DMS 273 treated with DMSO at 0.1 percent for 48 hours (cell line): ENCODE results near the gene PTEN.

Experiments
- DNase-seq: peaks from one replicate; lab custom pipeline; 2025; lab: John Stamatoyannopoulos, UW

The PTEN gene

GRCh38 chr10:87920538-87920937 lies 57.1 kb downstream of the PTEN start:
- no peak for DNase-seq

DNA sequence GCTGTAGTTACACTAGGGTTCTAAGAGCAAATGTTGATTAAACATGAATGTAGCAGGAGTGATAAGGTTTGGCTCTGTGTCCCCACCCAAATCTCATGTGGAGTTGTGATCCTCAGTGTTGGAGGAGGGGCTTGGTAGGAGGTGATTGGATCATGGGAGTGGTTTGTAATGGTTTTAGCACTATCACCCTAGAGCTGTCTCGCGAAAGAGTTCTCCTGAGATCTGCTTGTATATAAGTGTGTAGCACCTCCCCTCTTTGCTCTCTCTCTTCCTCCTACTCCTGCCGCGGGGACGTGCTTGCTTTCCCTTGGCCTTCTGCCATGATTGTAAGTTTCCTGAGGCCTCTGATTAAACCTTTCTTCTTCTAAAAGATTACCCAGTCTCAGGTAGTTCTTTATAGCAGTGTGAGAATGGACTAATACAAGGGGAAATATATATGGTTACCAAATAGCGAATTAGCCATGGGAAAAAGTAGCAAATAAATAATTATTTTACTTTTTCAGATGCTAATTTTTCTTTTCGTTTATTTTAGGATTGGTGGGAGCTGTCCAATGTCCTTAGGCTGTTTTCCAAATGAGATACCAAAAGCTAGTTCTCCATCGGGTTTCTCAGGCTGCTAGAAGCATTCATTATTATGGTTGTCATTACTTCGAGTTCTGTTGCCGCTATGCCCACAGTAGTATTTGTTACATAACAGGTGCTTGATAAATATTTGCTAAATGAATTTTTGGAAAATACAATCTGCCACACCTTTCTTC lies 58.7 kb downstream of the PTEN start:
- DNase-seq = no peak

DNA sequence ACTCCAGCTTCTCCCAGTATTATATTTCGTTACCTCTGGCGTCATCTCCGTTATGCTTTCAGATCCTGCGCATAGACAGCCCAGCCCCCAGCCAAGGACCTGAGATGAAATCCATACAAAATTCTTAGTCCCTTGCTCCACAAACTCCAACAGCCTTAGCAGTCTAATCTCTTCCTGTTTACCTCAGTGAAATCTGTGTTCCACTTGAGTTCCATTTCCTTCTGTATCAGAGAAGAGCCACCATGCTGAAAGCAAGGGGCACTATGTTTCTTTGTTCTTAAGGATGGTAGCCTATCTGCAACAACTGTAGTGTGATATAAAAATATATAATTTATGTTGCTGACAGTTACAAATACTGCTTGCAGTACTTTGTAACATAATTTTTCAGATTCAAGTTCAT lies 59.8 kb downstream of the PTEN start:
- DNase-seq = no peak

DNA sequence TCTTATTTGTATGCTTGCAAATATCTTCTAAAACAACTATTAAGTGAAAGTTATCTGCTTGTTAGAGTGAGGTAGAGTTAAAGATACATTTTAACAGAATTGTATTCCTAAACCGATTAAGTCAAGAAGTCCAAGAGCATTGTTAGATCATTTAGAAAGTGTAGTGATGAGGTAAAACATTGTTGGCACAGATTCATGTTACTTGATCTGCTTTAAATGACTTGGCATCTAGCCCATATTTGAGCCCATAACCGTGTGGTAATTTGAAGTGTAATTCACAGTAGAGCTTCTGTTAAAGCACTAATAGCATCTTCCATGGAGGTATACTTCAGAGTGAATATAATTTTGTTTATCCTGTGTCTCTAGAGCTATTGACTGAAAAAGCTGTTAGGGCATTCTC lies 62.1 kb downstream of the PTEN start:
- peak; percentile 63 for DNase-seq

GRCh38 chr10:87927091-87927490 lies 63.7 kb downstream of the PTEN start:
- DNase-seq = no peak

- DNase-seq = no peak
These were observed 65.6 kb downstream of the PTEN start for GRCh38 chr10:87928996-87929395.

DNA sequence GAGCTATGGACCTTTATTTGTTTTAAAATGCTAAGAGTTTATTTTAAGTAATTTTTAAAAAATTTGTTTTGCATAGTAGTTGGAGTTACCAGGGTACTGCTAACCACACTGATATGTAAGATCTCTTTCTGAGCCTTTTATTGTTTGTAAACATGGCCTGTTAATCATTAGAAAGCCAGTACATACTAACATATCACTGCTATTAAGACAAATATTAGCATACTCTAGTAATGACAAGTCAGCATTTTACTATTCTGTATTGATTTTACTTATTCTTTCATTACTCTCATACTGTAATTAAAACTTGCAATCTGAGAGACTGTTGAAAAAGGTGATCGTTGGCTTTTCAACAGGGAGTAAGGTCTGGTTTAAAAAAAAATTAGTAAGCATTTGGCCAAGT lies 66.7 kb downstream of the PTEN start:
- DNase-seq = no peak

GRCh38 chr10:87930934-87931835 lies 67.8 kb downstream of the PTEN start:
- no peak for DNase-seq

GRCh38 chr10:87931836-87932230 lies 68.4 kb downstream of the PTEN start:
- DNase-seq = no peak

GRCh38 chr10:87935290-87936141 lies 72.1 kb downstream of the PTEN start:
- DNase-seq = no peak

GRCh38 chr10:87940210-87940609 lies 76.8 kb downstream of the PTEN start:
- no peak for DNase-seq

DNA sequence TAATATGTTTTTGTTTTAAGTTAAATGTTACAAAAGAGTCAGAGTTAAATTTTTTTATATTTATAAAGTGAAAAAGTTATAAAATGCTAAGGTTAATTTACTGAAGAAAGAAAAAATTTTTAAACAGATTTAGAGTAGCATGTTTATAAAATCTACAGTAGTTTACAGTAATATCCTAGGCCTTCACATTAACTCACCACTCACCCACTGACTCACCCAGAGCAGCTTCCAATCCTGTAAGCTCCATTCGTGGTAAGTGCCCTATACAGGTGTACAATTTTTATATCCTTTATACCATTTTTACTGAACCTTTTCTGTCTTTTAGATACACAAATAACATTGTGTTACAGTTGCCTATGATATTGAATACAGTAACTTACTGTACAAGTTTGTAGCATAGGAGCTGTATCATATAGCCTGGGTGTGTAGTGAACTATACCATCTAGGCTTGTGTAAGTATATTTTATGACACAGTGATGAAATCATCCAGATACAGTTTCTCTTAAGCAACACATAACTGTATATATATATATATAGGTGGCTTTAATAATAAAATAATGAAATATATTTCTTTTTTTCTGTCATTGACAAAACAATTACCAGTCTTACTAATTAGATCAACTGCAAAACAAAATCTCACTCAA lies 79.6 kb downstream of the PTEN start:
- no peak for DNase-seq

- no peak for DNase-seq
These were observed 82.6 kb downstream of the PTEN start for GRCh38 chr10:87945984-87946383.

DNA sequence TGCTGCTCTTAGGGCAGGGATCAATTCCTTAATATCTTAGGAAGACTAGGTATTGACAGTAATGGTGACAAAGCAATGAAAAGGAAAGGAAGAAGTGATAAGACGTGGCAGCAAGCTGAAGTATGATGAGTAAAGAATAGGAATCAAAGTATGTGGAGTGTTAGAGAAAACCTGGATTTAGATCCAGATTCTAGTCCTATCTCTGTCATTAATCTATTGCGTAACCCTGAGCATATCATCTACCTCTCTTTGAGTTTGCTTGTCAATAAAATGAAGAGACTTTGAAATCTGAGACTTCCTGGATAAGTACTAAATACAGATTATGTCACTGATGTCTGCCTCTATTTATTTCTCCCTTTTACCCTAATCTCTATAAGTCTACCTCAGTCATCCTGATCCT lies 89.2 kb downstream of the PTEN start:
- no peak for DNase-seq

- DNase-seq = no peak
These were observed 92.6 kb downstream of the PTEN start for GRCh38 chr10:87956055-87956454.

DNA sequence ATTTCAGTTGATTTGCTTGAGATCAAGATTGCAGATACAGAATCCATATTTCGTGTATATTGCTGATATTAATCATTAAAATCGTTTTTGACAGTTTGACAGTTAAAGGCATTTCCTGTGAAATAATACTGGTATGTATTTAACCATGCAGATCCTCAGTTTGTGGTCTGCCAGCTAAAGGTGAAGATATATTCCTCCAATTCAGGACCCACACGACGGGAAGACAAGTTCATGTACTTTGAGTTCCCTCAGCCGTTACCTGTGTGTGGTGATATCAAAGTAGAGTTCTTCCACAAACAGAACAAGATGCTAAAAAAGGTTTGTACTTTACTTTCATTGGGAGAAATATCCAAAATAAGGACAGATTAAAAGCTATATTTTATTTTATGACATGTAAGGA lies 94.3 kb downstream of the PTEN start:
- DNase-seq = no peak

GRCh38 chr10:87960230-87960629 lies 96.8 kb downstream of the PTEN start:
- no peak for DNase-seq

GRCh38 chr10:87961314-87961713 lies 97.9 kb downstream of the PTEN start:
- DNase-seq = no peak

DNA sequence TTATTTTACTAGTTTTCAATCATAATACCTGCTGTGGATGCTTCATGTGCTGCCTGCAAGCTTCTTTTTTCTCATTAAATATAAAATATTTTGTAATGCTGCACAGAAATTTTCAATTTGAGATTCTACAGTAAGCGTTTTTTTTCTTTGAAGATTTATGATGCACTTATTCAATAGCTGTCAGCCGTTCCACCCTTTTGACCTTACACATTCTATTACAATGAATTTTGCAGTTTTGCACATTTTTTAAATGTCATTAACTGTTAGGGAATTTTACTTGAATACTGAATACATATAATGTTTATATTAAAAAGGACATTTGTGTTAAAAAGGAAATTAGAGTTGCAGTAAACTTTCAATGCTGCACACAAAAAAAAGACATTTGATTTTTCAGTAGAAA lies 103.0 kb downstream of the PTEN start:
- DNase-seq = no peak

GRCh38 chr10:87973635-87974034 lies 110.2 kb downstream of the PTEN start:
- no peak for DNase-seq

- DNase-seq = no peak
These were observed 110.7 kb downstream of the PTEN start for GRCh38 chr10:87974130-87974529.

DNA sequence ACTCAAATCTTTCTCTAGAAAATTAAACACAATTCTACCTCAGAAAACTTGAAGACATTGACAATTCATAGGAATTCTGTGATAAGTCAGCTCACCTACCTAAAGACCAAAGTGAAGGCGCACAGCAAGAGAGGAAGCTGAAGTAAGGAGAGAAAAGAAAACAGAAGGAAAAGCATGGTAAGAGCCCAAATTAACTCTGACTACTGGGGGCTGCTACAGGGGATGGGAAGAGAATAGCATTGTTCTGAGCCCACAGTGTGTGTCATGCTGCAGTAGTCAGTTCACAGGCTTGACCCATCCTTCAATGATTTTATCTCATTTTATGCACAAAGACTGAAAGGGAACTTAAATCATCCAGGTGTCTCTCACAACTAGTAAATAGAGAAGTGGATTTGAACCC lies 111.3 kb downstream of the PTEN start:
- no peak for DNase-seq
